Stimulated activated CD4-positive, alpha-beta T cell treated with anti-CD3 and anti-CD28 coated beads, Interleukin-1b, Interleukin-23, amount 100 ng/mL, for 4 hours (primary cell): Measurements from ENCODE around the gene HMCN2.

Experiments
- DNase-seq, 2 donors: peaks; one replicate each; pipeline ENCODE4 v3.0.0-alpha.2; 2020; ENCODE audit warnings: low read depth in 2 of 2

HMCN2 gene

GRCh38 chr9:130466537-130467217, 201.1 kb downstream of the HMCN2 start:
- DNase-seq = no peak

- DNase-seq = no peak
Observed at GRCh38 chr9:130467316-130467715, 201.8 kb downstream of the HMCN2 start.

GRCh38 chr9:130468566-130468965, 203.0 kb downstream of the HMCN2 start:
- no peak for DNase-seq

GRCh38 chr9:130470269-130470668, 204.7 kb downstream of the HMCN2 start:
- no peak for DNase-seq

GRCh38 chr9:130470950-130471349, 205.4 kb downstream of the HMCN2 start:
- no peak for DNase-seq

- DNase-seq = no peak
Observed at GRCh38 chr9:130471411-130472183, 206.0 kb downstream of the HMCN2 start.

GRCh38 chr9:130472184-130472705, 206.7 kb downstream of the HMCN2 start:
- no peak for DNase-seq

- no peak for DNase-seq
Observed at GRCh38 chr9:130473009-130473408, 207.4 kb downstream of the HMCN2 start.

GRCh38 chr9:130473566-130473965, 208.0 kb downstream of the HMCN2 start:
- no peak for DNase-seq

GRCh38 chr9:130474106-130474505, 208.5 kb downstream of the HMCN2 start:
- no peak for DNase-seq

- DNase-seq = no peak
Observed at GRCh38 chr9:130476151-130476730, 210.7 kb downstream of the HMCN2 start.

- no peak for DNase-seq
Observed at GRCh38 chr9:130477564-130477963, 212.0 kb downstream of the HMCN2 start.

- no peak for DNase-seq
Observed at GRCh38 chr9:130478152-130478551, 212.6 kb downstream of the HMCN2 start.

GRCh38 chr9:130478736-130479575, 213.4 kb downstream of the HMCN2 start:
- no peak for DNase-seq

- DNase-seq = no peak
Observed at GRCh38 chr9:130479587-130479986, 214.0 kb downstream of the HMCN2 start.

GRCh38 chr9:130480673-130481072, 215.1 kb downstream of the HMCN2 start:
- DNase-seq = no peak

- no peak for DNase-seq
Observed at GRCh38 chr9:130482463-130482862, 216.9 kb downstream of the HMCN2 start.

- DNase-seq = no peak
Observed at GRCh38 chr9:130483371-130483971, 217.9 kb downstream of the HMCN2 start.
